HL-60 (cell line): ENCODE results near the gene KCNC1.

ENCODE experiments used
- CTCF ChIP-seq: IDR thresholded peaks from one replicate; pipeline ENCODE4 v1.5.1; 2011; ENCODE audit warnings: low read length, control low read depth, inconsistent platforms; ENCODE audit not compliant: insufficient read depth
- GABPA ChIP-seq: IDR thresholded peaks from 2 replicates; pipeline ENCODE4 v1.6.1; 2012; ENCODE audit warnings: low read depth
- POLR2AphosphoS5 ChIP-seq: IDR thresholded peaks from 2 replicates; pipeline ENCODE4 v1.6.1; 2012; ENCODE audit warnings: low read depth
- REST ChIP-seq: IDR thresholded peaks from 2 replicates; pipeline ENCODE4 v1.6.1; 2012; ENCODE audit warnings: low read depth; ENCODE audit not compliant: insufficient replicate concordance
- SPI1 ChIP-seq: IDR thresholded peaks from 2 replicates; pipeline ENCODE4 v1.6.1; 2012; ENCODE audit warnings: low read depth, mild to moderate bottlenecking, borderline replicate concordance

DNA sequence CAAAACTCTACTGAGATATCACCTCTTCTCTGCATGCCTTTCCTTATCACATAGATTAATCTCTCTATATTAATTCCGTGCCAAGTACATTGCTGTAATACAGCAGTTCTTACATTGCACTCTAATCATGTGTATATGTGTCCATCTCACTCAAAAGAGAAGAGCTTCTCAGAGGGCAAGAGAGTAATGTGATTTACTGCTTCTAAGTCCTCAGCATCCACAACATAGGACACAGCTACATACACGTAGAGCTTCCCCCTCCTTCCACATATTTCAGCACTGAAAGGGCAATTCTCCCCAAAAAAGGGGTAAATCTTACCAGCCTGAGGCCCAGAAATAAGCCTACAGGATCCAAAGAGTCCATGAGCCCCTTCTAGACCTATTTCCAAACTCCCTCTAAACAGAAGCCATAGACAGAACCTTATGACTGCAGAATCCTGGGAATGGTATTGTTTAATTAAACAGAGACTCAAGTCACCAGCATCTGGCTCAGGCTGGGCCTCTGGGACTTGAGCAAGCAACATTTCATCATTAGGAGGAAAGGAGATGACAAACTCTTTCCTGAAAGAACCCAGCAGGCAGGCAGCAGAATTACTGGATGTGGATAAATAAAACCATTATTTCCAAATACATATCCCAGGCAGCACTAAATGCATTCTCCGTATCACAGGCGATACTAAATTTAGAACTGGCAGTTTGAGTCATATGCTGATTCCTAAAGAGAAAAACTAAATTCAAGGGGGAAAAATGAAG is 87.2 kb downstream of the KCNC1 start:
- TF ChIP-seq CTCF (no peak), POLR2AphosphoS5 (no peak), GABPA (no peak), SPI1 (no peak), REST (no peak)
